PFSK-1 (cell line): ENCODE measurements around the gene HTR4.

Source experiments
- FOXP2 ChIP-seq: optimal IDR thresholded peaks from 2 replicates; pipeline ENCODE3; 2011; ENCODE audit warnings: borderline replicate concordance, control low read depth, inconsistent platforms; ENCODE audit not compliant: insufficient read depth; ENCODE audit errors: extremely low read length, extremely low read depth
- POLR2AphosphoS5 ChIP-seq: IDR thresholded peaks from 2 replicates; pipeline ENCODE4 v1.6.1; 2012; ENCODE audit warnings: low read depth, mild to moderate bottlenecking, control low read depth, low read length, moderate library complexity
- REST ChIP-seq, 2 experiments: IDR thresholded peaks; 2 replicates each; pipeline versions ENCODE4 v1.6.1 to v1.8.0; 2011 to 2012; ENCODE audit warnings: low read depth in 2 of 2, low read length in 2 of 2, control low read depth in 1 of 2, inconsistent platforms in 1 of 2, mild to moderate bottlenecking in 1 of 2, moderate library complexity in 1 of 2; ENCODE audit not compliant: insufficient read depth in 1 of 2
- SIN3A ChIP-seq: IDR thresholded peaks from 2 replicates; pipeline ENCODE4 v1.6.1; 2012; ENCODE audit warnings: mild to moderate bottlenecking, low read length, moderate library complexity, borderline replicate concordance; ENCODE audit not compliant: insufficient read depth
- TAF1 ChIP-seq: IDR thresholded peaks from 2 replicates; pipeline ENCODE4 v1.6.1; 2012; ENCODE audit warnings: low read length, control low read depth, borderline replicate concordance; ENCODE audit not compliant: insufficient read depth

Gene HTR4

GRCh38 chr5:148482196-148482595, 172.1 kb downstream of the HTR4 start:
- TF ChIP-seq POLR2AphosphoS5 (no peak), TAF1 (no peak), SIN3A (no peak), FOXP2 (no peak), REST (IDR thresholded peaks at IDR 0.05; ENCODE audit: insufficient read depth in 1 of 2, low read depth in 2 of 2, low read length in 2 of 2) (no peak)

GRCh38 chr5:148477429-148477828, 176.9 kb downstream of the HTR4 start:
- TF ChIP-seq FOXP2 (no peak), POLR2AphosphoS5 (no peak), REST (IDR thresholded peaks at IDR 0.05; ENCODE audit: insufficient read depth in 1 of 2, low read depth in 2 of 2, low read length in 2 of 2) (no peak), SIN3A (no peak), TAF1 (no peak)

GRCh38 chr5:148476302-148476701, 178.0 kb downstream of the HTR4 start:
- no peak for TF ChIP-seq FOXP2

GRCh38 chr5:148474025-148474511, 180.3 kb downstream of the HTR4 start:
- TF ChIP-seq REST (IDR thresholded peaks at IDR 0.05; ENCODE audit: insufficient read depth in 1 of 2, low read depth in 2 of 2, low read length in 2 of 2) (no peak), FOXP2 (no peak), POLR2AphosphoS5 (no peak), SIN3A (no peak), TAF1 (no peak)

GRCh38 chr5:148471379-148471778, 182.9 kb downstream of the HTR4 start:
- no peak for TF ChIP-seq FOXP2
- no peak for TF ChIP-seq REST (IDR thresholded peaks at IDR 0.05; ENCODE audit: insufficient read depth in 1 of 2, low read depth in 2 of 2, low read length in 2 of 2)
- no peak for TF ChIP-seq SIN3A
- TF ChIP-seq POLR2AphosphoS5, result no peak
- no peak for TF ChIP-seq TAF1
